ENCODE measurements around the gene TBC1D16.

GRCh38 chr17:80025796-80026195 lies 9.9 kb downstream of the TBC1D16 start:
- no peak for TF ChIP-seq CTCF (conservative IDR thresholded peaks at IDR 0.05 in 1 of 2, IDR thresholded peaks at IDR 0.05 in 1 of 2; ENCODE audit: low read depth in 1 of 2, low read length in 2 of 2)
- no peak for TF ChIP-seq EZH2 (IDR thresholded peaks at IDR 0.05; ENCODE audit: low read length, missing control alignments)
